ENCODE results near the gene LPIN1.
A peak's percentile ranks its signal among the peaks of the same experiment; 100 is the strongest.

DNA sequence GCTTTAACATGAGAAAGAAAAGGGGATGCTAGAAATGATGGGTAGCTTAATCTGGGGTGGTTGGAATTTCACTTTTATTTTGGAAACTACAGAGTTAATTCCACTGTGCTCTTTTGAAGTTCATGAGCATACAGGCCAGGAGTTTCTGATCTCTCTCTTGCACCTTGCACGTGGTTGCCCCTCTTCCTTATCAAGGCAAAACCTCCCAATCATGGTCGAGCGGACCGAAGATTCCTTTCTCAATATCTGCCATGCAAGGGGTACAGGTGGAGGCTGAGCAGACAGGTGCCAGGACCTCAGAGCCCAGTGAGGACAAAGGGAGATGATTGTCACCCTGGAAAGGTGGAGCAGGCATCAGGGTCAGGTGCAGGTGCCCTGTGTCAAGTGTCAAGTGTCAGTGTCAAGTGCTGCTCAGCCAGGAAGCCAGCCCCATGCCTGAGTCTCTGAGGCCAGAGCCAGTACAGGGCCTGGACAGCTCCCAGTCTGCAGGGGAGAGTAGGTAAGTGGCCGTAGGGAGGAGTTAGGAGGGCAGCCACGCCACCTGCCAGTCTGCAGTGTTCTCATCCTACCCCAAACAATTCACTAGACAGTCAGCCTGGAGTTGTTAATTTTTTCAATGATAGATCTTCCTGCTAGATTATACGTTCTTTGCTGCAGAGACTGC lies 42.2 kb downstream of the LPIN1 start:
- TF ChIP-seq GATA3 (IDR thresholded peaks at IDR 0.05; ENCODE audit: low read depth, low read length) = no peak
- peak; percentile 40; the same call in 1 of the 2 replicates for TF ChIP-seq GATA2 (IDR thresholded peaks at IDR 0.05; ENCODE audit: low read depth, low read length)

All from SH-SY5Y (cell line).